ENCODE results near the gene TTLL3. TPM values are rescaled to one million over a fixed set of nuclear protein-coding genes. Genes with fewer than 3 reads are reported as not detected.
A peak's percentile ranks its signal among the peaks of the same experiment; 100 is the strongest.

Gene TTLL3
- total RNA-seq, 1 donor from 2014 or later = 16.5 TPM

GRCh38 chr3:9780910-9781309 is 29.2 kb upstream of the TTLL3 start:
- no peak for DNase-seq

DNA sequence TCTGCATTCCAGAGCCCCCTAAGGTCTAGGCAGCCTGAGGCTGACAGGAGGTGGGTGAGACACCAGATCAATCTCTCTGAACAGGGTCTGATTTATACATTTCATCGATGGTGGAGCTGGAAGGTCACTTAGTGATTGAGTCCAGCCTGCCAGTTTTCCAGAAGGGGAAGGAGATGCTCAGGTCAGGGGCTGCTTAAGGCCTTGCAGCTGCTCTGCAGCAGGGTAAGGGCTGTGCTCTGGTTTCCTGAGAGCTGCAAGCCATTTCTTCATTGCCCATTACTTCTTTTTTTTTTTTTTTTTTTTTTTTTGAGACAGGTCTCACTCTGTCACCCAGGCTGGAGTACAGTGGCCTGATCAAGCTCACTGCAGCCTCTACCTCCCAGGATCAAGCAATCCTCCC is 28.5 kb upstream of the TTLL3 start:
- no peak for DNase-seq

DNA sequence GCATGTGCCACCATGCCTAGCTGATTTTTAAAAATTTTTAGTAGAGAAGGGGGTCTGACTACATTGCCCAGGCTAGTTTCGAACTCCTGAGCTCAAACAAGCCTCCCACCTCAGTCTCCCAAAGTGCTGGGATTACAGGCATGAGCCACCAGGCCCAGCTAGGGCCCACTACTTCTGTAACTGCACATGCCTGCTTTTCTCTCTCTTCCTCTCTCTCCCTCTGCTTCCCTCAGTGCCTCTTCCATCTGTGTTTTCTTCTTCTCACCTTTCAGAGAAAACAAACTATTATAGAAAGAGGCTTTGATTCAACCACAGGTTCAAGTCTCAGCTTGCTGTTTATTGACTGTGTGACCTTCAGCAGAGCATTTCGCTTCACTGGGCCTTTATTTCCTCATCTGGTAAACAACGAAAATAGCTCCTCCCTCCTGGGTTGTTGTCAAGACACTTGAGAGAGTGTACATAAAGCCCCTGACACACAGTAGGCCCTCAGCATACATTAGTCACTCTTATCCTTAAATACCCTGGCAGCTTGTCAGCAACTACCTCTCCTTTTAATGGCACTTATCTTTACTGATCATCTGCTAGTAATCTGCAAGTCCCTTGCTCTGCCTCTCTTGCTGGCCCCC is 28.0 kb upstream of the TTLL3 start:
- DNase-seq = no peak

GRCh38 chr3:9782770-9783169 is 27.3 kb upstream of the TTLL3 start:
- DNase-seq = no peak

- DNase-seq = no peak
Observed at GRCh38 chr3:9783954-9784353, 26.1 kb upstream of the TTLL3 start.

DNA sequence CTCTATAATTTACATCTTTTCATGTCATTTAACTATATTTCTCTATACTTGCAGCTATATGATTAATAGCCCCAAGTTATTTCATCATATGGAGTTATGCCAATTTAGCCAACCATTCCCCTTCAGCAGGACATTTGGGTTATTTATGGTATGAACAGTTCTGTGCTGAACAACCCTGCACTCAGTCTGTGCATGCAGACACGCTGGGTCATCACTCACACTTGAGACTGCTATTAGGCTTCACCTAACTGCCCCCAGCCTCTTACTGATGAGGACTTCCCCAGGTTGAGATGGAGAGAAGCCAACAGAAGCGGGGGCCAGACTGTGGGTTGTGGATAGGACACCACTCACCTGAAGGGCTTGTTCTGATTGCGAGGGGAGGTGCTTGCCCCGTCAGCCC is 25.1 kb upstream of the TTLL3 start:
- no peak for DNase-seq

DNA sequence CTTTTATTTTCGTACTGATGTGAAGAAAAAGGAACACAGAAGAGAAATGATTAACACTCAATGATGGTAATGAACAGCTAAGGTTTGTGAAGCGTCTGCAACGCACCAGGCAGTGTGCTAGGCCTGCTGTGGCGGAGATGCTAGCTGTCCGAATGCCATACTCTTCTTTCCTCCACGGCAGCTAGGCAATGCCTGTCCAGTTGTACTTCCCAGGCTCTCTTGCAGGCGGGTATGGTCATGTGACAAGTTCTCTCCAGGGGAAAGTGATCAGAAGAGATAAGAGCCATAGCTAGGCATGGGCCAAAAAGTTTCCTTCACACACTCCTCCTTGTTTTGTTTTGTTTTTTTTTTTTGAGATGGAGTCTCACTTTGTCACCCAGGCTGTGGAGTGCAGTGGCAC is 24.5 kb upstream of the TTLL3 start:
- no peak for DNase-seq

DNA sequence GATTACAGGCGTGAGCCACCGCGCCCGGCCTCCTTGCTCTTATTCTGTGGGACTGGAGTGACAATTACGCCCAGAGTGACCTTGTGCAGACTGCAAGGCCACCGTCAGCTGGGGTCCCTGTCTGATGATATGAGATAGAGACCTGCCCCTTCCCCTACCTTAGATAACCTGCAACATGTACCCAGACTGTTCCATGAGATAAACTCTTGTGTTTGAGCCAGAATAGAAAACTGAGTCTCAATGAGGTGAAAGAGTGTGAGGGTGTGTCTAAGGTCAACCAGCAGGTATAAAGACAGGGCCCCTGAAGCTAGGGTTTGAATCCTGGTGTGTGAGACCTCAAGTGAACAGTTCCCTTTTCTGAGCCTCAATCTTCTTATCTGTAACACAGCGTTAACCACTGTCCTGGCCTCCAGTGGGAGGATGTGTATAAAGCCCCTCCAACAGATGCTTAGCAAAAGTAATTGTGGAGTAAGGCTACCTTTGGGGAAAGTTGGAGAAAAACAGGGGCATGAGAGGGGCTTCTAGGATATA is 23.8 kb upstream of the TTLL3 start:
- DNase-seq = no peak

DNA sequence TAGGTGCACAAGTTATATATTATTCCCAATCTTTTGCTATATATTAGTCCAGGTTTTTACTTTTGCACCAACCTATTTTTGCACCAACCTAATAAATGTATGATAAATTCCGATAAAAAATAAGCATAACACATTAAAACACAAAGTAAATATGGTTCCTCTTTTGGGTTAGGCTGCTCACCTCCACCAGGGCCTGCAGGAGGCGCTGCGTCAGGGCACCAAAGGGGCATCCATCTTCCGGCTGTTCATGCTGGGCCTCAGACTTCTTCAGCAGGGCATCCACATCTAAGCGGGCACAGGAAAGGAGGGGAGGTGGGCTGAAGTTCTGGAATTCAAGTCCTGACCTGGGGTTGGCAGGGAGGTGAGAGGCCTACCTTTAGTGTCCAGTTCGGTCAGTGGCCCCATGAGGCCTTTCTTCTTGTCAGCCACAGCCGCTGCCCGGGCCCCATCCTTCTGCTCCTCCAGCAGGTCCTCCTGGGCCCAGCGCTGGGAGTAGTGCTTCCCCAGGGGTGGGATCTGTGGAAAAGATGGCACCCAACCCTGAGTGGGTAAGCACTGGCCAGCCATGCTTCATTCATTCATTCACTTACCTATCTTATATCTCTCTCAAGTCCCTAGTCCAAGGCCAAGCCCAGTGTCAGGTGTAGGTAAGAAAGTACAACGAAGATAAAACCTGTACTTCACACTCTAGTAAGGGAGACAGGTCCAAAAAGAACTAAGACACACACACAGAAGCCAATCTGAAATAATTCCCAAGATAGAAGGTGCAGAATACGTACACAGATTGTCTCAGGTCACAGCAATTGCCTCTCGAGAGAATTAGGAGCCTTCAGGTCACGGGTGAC is 23.0 kb upstream of the TTLL3 start:
- DNase-seq = no peak

GRCh38 chr3:9787714-9788113 is 22.3 kb upstream of the TTLL3 start:
- no peak for DNase-seq

GRCh38 chr3:9791127-9791526 is 18.9 kb upstream of the TTLL3 start:
- DNase-seq = no peak

GRCh38 chr3:9791790-9792404 is 18.2 kb upstream of the TTLL3 start:
- no peak for DNase-seq

DNA sequence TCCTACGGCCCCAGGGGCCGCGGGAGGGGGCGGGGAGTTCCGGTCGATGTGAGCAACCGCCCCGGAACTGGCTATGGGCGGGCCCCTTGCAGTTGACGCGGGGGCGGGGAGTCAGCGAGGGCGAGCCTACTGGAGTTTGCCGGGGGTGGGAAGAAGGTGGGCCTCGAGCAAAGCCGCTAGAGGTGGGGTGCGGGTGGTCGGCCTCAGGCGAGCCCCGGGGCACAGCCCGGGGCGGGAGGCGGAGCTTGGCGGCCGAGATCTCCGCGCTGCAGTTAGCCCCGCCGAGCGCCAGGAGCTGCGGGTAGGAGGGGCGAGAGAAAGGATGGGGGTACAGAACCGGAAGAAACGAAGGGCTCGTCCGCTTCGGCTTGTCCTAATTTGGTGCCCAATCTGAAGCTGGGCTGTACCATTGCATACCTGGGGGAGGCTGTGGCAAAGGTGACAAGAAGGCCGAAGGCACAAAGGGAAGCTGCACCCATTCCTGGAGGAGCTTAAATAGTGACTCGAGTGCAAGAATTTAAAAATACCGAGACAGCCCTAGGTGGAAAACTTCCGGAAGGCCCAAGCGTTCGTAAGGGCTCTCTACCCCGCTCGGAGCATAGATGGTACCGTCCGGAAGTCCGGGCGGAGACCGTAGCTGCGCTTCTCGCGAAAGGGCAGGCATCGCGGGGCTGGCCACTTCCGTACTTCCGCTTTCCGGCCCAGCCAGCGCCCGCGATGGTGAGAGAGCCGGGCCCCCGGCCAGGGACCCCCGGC is 17.5 kb upstream of the TTLL3 start, which contains the start of the genes ARPC4 and TADA3:
ARPC4 (plus strand) TSS at position 678 of the 756 bp plus-strand sequence; CDS start at position 718, 40 bp downstream.
TADA3 (minus strand) TSS at position 69 of the 756 bp plus-strand sequence. CDS start 1,007 bp downstream, outside the sequence.
- peak; percentile 91 for DNase-seq

DNA sequence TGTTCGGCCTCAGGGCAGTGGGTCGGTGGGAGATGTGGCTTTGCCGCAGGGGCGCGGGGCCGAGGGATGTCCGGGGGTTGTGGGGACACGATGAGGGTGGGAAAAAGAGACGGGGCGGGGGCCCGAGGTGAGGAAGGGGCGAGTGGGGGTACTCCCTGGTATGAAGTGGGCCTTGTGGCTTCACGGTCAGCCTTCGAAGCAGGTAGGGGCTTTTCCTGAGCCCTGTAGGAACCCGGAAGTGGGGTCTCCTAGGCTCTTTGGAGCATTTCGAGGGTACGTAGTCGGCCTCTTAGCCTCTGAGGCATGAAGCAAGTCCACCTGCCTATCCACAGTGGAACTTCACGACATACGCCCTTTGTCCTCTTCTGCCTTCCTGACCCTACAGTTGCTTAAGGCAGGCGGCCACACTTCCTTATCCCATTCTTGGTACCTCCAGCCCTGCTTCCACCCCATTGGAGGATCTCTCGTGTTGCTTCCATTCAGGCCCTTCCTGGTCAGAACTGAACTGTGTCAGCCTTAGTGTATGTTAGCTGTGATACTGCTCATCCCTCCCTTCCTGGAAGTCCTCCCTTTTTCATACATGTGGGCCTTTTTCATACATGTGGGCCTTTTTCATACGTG is 16.8 kb upstream of the TTLL3 start:
- no peak for DNase-seq

- no peak for DNase-seq
Observed at GRCh38 chr3:9794400-9794799, 15.7 kb upstream of the TTLL3 start.

DNA sequence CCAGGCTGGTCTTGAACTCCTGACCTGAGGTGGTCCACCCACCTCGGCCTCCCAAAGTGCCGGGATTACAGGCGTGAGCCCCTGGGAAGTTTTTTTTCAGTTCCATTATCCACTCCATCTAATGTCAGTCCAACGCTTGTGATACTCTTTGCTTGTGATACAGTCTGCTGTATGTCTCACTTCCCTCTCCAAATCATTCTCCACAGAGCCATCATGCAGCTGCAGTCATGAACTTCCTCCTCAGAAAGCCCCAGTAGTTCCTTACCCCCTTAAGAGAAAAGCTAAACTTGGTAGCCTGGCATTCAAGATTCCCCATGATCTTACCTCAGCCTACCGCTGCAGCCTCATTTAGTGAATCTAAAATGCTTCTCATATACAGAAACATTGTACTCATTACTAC is 14.9 kb upstream of the TTLL3 start:
- DNase-seq = no peak

GRCh38 chr3:9797196-9797945 is 12.7 kb upstream of the TTLL3 start:
- no peak for DNase-seq

GRCh38 chr3:9800529-9800928 is 9.5 kb upstream of the TTLL3 start:
- no peak for DNase-seq

- peak; percentile 47 for DNase-seq
Observed at GRCh38 chr3:9803494-9803893, 6.6 kb upstream of the TTLL3 start.

DNA sequence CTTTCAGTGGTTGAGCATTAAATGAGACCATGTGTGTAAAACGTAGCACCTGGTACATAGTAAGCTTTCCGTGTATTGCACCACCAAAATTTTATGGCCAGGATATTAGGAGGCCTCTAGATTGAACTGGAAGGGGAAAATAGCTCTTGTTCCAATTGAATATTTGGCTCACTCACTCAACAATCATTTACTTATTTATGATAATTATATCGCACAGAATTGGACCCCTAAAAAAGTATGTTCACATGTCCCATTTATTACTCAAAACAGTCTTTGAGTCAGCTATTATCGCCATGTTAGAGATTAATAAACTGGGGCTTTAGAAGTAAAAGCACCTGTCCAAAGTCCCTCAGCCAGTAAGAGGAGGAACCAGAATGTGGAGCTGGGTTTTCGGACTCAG is 5.1 kb upstream of the TTLL3 start:
- DNase-seq = no peak

- no peak for DNase-seq
Observed at GRCh38 chr3:9806137-9806536, 3.9 kb upstream of the TTLL3 start.
